Activated CD4-positive, alpha-beta T cell treated with anti-CD3 and anti-CD28 coated beads, Interleukin-2, amount 50 U/mL, for 1 hour (primary cell): ENCODE data around the gene ARID1A.
"Not testable (repeated sequence)": the region's sequence is repeated elsewhere in the genome, so short reads cannot be mapped to it uniquely, and the experiment has no call there.

Experiments
- DNase-seq: peaks from one replicate; pipeline ENCODE4 v3.0.0-alpha.2; 2020

ARID1A gene

DNA sequence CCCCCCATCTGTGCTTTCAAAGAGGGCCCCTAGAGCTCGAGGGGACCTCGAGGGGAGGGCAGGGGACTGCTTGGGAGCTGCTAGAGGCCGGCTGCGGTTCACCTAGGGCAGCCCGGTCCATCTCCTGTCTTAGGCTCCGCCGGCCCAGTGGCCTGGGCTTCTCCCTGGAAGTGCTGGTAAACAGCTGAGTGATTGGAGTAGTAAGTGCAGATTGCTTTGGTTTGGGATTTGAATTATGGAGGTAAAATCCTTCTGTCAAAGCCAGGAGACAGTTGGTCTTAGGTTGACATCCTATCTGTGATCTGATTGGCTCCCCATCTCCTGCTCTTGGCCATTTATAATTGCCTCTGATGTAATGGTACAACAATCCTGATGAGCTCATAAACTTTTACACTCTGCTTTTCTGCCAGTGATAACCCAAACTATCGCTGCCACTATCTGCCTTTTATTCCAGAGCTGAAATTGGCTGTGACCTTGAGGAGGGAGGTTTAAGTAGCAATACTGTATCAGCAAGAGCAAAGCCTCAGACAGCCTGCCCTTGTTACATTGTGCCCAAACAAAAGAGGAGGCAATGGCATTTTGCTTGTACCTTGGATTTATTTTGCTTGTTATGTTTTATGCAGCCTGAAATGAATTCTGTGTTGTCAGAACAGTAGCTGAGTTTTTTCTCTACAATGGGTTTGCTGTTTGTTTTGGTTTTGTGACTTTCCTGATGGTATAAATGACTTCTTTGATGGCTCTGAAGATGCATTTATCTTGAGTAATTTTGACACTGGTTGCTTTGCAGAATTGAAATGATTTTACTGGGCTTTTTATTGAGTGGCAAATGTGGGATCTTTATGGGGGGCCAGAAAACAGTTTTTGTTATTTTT lies 2.4 kb downstream of the ARID1A start:
- DNase-seq, result peak; percentile 10

DNA sequence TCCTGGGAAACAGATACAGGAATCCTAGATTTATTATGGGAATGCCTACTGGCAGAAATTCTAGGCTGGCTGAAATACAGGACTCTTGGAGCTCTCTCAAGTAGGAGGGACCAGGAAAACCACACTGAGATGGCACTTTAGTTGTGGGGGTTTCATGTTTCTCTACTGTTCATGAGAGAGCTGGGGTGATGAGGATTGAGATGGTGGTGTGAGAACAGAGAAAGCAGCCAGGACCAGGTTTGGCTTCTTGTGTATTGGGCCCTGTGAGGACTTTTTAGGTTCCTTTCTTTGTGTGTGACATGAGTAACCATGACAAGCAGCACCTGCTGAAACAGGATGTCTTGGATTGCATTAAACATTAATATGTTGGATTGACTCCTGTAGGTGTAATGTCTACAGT lies 4.9 kb downstream of the ARID1A start:
- DNase-seq, result no peak

DNA sequence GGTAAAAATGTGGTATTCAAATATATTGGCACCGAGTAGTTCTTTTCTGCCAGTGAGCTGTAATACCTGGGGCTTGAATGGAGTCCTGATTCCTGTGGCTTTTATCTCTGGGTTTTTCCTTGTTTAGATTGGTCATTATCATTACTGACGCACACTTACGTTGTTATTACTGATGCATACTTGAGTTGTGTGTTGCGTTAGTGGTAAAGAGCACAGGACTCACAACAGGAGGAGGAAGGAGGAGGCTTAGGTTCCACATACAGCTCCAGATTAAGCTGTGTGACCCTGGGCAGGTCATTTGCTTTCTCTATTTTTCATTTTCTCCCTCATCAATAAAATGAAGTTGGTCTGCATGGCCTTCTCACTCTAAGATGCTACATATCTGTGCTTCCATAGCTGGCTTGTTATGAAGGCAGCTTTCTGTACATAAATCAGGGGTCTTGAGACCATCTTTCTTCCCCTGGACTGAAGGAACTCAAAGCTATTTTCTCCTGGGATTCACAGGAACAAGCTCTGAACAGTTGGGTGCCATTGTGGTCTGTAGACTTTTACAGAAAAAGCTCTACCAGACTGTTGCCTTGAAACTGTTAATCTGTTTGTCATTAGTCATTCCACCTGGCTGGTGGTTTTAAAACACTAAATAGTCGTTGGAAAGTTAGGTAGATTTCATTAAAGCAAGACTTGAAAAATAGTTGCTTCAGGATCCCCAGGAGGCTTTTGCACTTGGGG lies 5.6 kb downstream of the ARID1A start:
- no peak for DNase-seq

DNA sequence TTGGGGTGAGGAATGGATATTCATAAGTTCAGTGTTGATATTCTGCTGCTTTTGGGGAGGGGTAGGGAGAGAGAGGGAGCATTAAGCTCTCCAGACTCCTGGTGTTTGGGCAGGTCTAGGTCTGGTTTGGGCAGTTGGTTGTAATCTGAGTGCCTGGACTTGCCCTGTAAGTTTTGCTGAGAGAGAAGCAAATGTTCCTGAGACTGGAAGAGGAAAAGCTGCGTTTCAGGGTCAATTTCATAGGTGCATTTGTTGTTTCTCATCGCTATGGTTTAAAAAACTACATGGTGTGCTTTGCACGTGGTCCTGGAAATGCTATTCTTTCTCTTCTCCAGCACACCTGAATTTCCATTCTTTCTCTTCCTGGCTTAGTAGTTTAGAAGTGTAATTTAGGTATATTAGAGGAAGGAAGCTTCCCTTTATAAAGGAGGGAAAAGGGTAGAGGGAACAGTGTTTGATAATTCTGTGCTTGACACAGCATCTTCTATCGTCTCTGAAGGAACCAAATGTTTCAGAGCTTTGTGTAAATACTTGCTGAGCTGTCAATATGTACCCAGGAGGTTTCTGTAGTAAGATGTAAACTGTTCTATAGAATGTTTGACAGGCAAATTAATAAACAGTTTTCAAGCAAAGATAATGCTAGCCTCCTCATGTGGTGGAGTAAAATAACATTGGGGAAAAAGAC lies 6.3 kb downstream of the ARID1A start:
- DNase-seq, result no peak

DNA sequence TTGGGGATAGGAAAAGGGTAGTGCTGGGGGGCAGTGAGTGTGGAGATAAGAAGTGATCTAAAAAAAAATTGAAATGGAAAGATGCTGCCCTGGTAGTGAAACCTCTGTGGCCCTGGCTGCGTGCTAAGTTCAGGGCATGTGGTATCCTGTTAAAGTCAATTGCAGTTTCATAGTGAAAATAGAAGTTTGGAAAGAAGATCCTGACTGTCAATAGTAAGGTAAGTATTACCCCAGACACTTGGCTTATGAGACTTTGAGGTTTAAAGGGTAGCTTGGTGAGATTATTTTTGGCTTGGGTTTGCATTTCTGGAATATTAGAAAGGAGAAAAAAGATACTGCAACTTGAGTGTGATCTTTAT lies 6.8 kb downstream of the ARID1A start:
- DNase-seq, result no peak

DNA sequence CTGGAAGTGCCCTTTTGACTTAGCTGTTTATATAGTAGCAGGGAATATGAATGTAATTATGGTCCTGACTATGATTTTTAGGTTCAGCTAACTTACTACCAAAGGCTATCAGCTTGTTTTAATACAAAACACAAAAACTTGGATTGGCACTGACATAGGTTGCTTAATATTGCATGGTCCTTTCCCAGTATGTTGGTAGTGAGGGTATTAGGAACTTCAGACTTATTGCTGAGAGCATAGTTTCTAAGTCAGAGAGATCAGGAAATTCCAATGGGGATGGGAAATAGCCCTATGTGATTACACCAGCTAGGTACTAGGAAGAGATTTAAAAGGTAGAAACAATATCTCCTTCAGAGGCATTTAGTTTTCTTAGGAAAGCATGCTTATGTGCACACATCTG lies 7.7 kb downstream of the ARID1A start:
- no peak for DNase-seq

DNA sequence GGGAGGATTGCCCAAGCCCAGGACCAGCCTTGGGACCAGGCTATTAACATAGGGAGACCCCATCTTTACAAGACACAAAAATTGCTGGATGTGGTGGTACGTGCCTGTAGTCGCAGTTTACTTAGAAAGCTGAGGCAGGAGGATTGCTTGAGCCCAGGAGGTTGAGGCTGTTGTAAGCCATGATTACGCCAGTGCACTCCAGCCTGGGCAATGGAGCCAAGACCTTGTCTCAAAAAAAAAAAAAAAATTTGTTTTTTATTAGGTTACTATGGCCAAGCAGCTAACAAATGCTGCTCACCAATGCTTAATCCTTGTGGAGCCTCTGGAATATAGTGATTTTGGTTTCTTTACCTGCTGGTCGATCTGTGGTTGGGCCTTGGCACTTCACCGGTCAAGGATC lies 8.8 kb downstream of the ARID1A start:
- no peak for DNase-seq

DNA sequence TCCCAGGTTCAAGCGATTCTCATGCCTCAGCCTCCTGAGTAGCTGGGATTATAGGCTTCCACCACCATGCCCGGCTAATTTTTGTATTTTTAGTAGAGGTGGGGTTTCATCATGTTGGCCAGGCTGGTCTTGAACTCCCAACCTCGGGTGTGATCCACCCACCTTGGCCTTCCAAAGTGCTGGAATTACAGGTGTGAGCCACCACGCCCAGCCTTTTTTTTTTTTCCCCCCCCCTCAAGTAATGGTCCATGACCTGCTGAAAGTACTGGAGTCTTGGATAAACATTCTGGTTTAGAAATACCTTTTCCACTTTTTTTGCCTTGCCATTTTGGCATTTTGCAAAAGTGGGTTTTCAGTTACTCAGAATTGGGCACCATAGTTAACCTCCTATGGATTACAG lies 9.4 kb downstream of the ARID1A start:
- DNase-seq, result not testable (repeated sequence)

DNA sequence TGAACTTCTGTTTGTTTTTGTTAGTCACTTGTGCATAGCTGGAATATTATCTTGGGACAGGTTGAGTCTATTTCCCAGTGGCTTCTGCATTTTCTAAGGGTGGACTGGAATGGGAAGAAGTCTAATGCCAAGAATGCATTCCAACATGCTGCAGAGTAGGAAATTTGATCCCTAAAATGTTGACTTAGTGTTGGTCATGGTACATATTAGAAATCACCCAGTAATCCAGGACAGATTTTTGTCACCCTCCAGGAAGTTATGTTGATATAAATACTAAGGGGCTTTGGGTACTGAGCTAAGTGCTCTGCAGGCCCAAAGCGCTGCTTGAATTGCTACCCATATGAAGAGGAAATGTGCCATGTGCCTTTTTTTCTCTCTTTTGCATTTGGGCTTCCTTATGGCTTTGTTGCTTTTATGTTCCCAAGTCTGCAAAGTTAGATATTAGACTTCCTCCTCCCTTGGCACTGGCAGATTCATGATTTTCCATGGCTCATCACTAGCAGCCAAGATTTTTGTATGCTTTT lies 10.0 kb downstream of the ARID1A start:
- DNase-seq, result no peak

DNA sequence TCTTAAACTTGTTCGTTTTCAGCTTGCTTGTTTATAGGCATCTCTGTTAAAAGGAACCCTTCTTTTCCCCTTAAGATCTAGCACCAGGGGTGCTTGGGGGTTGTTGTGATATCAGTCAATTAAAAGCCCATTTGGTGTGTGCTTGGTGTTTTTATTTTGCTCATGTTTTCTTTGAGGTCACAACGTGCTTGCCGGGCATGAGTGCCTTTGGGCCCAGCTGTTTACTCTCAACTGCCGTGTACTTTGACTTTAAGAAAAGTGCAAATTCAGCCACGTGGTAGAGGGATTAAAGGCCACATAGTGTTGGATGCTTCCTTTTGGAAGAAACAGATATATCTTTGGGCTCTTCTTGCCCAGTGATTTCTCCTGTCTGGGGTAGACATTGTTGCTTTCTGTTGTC lies 10.5 kb downstream of the ARID1A start:
- no peak for DNase-seq

DNA sequence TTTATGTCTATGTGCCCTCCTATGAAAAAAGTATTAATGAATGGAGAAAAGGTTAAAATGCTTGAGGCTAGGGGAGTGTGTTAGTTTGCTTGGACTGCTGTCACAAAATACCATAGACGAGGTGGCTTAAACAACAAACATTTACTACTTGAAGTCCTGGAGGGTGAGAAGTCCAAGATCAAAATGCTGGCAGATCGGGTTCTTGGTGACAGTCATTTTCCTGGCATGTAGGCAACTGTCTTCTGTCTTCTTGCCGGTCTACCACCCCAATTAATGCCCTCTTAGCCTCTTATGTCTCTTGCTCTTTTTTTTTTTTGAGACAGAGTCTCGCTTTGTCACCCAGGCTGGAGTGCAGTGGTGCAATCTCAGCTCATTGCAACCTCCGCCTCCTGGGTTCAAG lies 15.0 kb downstream of the ARID1A start:
- no peak for DNase-seq

DNA sequence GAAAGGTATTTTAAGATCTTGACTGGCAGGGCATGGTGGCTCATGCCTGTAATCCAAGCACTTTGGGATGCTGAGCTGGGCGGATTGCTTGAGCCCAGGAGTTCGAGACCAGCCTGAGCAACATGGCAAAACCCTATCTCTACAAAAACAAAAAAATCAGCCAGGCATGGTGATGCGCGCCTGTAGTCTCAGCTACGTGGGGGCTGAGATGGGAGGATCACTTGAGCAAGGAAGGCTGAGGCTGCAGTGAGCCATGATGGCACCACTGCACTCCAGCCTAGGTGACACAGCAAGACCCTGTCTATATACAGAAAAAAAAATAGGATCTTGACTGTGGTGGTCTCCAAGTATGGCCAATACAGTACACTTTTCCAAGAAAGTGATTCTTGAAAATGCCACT lies 16.0 kb downstream of the ARID1A start:
- no peak for DNase-seq

DNA sequence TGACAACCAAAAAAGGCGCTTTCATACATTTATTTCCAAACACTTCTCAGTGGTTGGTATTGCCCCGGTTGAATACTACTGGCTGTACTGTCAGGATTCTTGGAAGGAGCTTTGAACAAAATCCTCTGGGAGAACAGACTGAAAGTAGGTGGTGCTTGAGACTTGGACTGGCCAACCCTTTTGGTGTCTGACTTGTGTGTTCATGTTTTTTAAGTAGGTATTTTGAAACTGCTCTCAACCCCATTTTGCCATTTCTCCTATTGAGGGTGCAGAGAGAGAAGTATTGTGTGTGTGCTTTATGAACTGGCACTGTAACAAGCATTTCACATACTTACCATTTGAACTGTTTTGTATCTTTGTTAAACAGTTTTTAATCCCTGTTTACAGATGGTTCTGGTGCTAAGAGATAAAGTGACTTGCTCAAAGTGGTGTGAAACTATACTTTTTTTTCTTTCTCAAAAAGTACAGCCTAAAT lies 21.2 kb downstream of the ARID1A start:
- DNase-seq, result no peak

DNA sequence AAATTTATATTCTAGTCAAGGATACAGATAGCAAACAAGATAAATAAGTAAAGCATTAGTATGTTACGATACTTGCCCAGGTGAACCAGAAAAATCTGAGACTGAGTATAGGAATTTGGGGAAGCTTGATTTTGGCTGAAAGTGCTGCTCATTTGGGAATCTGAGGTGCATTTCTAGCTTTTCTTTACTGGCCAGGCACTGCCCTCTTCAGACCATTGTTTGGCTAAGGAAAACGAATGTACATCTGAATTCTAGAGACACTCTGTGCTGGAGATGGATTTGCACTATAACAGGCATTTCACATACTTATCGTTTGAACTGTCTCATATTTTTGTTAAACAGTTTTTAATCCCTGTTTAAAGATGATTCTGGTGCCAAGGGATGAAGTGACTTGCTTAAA lies 23.4 kb downstream of the ARID1A start:
- DNase-seq, result no peak

DNA sequence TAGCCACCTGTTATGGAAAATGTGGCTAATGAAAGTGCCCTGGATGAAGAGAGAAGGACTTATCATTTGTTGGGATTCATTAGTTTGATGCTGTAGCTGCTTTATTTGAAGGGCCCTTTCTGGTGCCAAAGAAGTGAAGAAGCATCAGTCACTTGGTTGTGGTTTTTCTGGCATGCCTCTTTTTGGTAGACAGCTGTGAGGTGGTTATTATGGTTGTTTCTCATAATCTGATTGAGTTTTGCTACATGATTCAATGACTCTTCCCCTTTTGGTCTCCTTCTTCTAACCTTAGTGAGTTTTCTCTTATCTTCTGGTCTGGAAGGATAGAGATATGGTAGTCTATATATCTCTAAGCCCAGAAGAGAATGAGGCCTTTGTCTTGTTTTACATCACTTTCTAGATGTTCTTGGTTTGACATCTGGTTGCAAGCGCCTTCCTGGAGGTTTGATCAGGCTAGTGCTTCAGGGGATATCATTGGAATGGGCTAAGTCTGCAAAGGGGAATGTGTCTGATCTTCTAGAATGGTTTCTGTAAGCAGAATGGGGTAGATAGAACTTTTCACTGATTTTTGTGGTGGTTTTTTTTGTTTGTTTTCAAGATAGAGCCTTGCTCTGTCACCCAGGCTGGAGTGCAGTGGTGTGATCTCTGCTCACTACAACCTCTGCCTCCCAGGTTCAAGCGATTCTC lies 26.0 kb downstream of the ARID1A start:
- no peak for DNase-seq

DNA sequence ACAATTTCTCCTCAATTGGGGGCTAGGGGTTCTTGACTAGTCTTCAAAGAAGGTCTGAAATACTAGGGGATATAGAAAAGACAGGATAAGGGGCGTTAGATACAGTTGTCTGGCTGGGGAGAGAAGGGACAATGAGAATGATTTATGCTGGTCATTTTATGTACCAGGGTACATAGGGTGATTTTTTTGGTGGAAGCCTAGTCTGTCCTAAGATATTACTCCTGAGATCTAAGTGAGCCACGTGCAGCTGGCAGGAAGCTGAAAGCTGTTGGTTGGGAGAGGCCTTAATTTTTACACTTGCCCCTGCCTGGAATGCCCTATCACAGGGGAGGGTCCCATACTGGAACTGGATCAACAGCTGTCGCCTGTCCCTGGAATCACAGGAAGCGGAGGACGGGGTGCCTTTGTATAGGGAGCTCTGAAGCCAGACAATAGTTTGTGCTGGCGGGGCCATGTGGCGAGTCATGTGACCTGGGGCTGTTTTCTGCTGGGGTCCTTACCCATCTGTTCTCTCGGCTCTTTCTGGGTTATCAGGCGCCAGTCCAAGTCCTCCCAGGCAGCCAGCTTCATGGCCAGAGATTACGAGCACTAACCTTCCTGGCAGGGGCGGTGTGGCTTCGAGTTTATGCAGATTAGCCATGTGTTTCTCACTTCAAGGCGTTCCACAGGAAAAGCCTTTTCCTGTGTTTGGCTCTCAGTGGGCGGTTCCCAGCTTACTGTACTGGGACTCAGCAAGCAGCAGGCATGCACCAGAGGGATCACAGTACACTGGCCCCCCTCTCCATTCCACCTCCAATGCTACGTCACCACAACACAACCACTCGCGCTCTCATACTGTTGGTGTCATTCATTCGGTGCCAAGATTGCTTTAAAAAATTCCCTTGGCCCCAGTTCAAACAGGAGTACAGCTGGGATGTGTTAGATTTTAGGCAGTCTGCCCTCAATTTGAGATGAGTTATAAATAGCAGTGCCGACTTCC lies 27.5 kb downstream of the ARID1A start:
- DNase-seq, result peak; percentile 23

DNA sequence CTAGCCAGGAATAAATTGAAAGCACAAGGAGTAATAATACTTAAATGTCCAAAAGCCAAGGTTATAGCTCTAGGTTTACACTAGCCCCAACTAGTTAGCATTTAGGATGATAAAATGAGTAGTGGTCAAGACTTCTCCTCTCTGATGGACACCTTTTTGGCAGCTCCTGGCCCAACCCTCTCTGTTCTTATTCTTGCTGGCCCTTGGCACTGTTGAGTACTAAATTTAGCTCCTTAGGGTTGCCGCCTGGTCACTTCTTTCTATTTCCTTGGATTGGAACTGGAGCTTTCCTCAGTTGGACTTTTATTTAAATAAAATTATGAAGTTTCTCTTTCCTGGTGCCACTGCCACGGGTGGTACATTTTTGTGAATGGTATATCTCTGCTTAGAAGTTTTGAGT lies 28.3 kb downstream of the ARID1A start:
- DNase-seq, result no peak

DNA sequence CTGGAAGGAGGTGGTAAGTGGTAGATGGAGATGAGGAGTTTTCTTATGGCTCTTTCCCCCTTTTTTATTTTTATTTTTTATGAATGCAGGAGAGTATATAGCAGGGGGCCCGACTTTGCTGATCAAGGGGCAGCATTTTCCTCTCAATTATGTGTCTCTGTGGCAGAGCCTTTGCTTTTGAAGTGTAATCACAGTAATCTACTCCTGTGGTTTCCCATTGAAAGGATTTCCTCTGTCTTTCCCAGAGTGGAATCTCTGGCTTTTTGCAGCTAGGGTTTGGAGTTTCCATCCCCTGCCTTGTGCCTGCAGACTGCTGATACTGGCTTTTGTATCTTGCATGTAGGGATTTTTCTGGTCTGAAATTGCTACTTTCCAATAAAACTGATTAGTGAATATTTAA lies 29.1 kb downstream of the ARID1A start:
- no peak for DNase-seq

DNA sequence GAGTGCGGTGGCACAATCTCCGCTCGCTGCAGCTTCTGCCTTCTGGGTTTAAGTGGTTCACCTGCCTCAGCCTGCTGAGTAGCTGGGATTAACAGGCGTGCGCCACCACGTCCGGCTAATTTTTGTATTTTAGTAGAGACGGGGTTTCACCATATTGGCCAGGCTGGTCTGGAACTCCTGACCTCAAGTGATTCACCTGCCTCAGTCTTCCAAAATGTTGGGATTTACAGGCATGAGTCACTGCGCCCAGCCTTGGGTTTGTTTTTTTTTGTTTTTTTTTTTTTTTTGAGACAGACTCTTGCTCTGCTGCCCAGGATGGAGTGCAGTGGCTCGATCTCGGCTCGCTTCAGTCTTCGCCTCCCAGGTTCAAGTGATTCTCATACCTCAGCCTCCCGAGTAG lies 30.1 kb downstream of the ARID1A start:
- not testable (repeated sequence) for DNase-seq

DNA sequence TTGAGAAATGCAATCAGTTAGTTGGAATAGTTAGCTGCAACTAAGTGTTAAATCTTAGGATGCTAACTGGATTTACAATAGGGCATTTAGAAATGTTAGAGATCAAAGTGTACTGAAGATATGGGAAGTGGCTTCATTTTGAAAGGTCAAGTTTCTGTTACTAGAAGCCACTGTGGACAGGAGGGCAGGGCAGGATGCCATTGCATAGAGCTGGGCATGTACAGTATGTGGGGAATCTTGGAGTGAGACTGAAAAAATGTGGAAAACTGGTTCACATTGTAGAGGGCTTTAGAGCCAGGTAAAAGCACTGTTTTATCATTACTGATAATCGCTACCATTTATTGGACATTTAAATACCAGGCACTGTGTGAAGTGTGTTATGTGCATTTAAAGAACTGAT lies 31.0 kb downstream of the ARID1A start:
- DNase-seq, result no peak

DNA sequence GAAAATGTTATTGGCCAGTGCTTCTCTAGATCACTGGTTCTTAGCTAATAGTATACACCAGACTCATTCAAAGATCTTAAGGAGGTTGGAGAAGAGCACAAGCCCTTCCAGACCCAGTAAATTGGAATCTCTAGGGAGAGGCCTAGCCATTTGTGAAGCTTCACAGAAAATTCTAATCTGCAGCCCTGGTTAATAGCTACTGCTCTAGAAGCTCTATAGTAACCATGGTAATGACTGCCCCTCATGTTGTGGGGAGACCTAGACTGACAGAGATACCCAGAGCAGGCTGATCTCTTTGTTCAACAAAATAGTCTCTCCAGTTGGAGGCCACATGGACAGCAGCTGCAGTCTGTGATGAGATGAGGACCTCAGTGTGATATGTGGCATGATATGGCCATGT lies 31.7 kb downstream of the ARID1A start:
- DNase-seq, result no peak

DNA sequence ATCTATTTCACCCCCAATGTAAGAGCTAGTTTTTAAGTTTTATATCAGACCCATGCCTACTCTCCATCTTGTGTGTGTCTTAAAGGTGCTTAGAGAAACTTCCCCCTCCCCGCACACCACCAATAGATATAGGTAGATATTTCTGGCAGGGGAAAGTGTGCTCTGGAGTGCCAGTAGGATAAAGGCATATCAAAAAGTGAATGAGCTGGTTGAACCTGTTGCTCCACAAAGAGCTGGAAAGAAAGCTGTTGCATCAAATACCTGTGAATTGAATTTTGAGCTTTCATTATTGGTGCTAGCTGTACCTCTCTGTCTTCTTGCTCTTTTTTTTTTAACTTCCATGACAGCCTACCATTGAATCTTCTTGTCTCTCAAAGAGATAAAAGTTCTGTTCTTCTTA lies 32.8 kb downstream of the ARID1A start:
- DNase-seq, result no peak
